Mammary epithelial cell (primary cell): Measurements from ENCODE around the gene NMUR1.

Experiments
- EZH2 ChIP-seq: IDR thresholded peaks from 2 replicates; pipeline ENCODE4 v1.6.1; 2012; ENCODE audit warnings: low read length, inconsistent platforms, borderline replicate concordance
- TF ChIP-seq, protein P1 (sequence below), 2 donors: IDR thresholded peaks in 1 of 2; conservative IDR thresholded peaks in 1 of 2; 2 replicates each; pipeline ENCODE4 v1.5.1; 2011 to 2012; ENCODE audit warnings: inconsistent platforms in 2 of 2, low read length in 2 of 2, mild to moderate bottlenecking in 2 of 2, control low read depth in 1 of 2, low read depth in 1 of 2; ENCODE audit not compliant: insufficient read depth in 1 of 2; ENCODE audit errors: extremely low read depth in 1 of 2

GRCh38 chr2:231497651-231498050 is 32.6 kb downstream of the NMUR1 start:
- TF ChIP-seq, protein P1, sequence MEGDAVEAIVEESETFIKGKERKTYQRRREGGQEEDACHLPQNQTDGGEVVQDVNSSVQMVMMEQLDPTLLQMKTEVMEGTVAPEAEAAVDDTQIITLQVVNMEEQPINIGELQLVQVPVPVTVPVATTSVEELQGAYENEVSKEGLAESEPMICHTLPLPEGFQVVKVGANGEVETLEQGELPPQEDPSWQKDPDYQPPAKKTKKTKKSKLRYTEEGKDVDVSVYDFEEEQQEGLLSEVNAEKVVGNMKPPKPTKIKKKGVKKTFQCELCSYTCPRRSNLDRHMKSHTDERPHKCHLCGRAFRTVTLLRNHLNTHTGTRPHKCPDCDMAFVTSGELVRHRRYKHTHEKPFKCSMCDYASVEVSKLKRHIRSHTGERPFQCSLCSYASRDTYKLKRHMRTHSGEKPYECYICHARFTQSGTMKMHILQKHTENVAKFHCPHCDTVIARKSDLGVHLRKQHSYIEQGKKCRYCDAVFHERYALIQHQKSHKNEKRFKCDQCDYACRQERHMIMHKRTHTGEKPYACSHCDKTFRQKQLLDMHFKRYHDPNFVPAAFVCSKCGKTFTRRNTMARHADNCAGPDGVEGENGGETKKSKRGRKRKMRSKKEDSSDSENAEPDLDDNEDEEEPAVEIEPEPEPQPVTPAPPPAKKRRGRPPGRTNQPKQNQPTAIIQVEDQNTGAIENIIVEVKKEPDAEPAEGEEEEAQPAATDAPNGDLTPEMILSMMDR (conservative IDR thresholded peaks at IDR 0.05 in 1 of 2, IDR thresholded peaks at IDR 0.05 in 1 of 2; ENCODE audit: extremely low read depth in 1 of 2, insufficient read depth in 1 of 2, low read depth in 1 of 2, low read length in 2 of 2): no peak
- TF ChIP-seq EZH2: no peak
